C4-2B (cell line): ENCODE data around the gene ATXN1.

Experiments
- ZFX ChIP-seq: fragments of 450-650 bp; IDR thresholded peaks from 2 replicates; pipeline ENCODE4 v1.6.1; 2017
- TF ChIP-seq, protein P1 (sequence below): fragments of 450-650 bp; conservative IDR thresholded peaks from 2 replicates; pipeline ENCODE4 v1.5.1; 2017; ENCODE audit warnings: mild to moderate bottlenecking

GRCh38 chr6:16402581-16402900 is 358.7 kb downstream of the ATXN1 start:
- TF ChIP-seq, protein P1, sequence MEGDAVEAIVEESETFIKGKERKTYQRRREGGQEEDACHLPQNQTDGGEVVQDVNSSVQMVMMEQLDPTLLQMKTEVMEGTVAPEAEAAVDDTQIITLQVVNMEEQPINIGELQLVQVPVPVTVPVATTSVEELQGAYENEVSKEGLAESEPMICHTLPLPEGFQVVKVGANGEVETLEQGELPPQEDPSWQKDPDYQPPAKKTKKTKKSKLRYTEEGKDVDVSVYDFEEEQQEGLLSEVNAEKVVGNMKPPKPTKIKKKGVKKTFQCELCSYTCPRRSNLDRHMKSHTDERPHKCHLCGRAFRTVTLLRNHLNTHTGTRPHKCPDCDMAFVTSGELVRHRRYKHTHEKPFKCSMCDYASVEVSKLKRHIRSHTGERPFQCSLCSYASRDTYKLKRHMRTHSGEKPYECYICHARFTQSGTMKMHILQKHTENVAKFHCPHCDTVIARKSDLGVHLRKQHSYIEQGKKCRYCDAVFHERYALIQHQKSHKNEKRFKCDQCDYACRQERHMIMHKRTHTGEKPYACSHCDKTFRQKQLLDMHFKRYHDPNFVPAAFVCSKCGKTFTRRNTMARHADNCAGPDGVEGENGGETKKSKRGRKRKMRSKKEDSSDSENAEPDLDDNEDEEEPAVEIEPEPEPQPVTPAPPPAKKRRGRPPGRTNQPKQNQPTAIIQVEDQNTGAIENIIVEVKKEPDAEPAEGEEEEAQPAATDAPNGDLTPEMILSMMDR = no peak
- TF ChIP-seq ZFX = no peak
